Skeletal muscle tissue (tissue), 4 donors: ENCODE measurements around the gene PRL. TPM values are rescaled to one million over a fixed set of nuclear protein-coding genes. Genes with fewer than 3 reads are reported as not detected.

Experiments
- H3K27ac ChIP-seq: one replicate; pipeline ENCODE4 v1.7.0; 2013; ENCODE audit warnings: mild to moderate bottlenecking, low read depth, low read length, inconsistent platforms
- H3K27me3 ChIP-seq, 3 donors: one replicate each; pipeline ENCODE4 v1.7.0; 2013; ENCODE audit warnings: low read length in 3 of 3; ENCODE audit not compliant: control insufficient read depth in 3 of 3, insufficient read depth in 3 of 3
- H3K36me3 ChIP-seq, 3 donors: one replicate each; pipeline ENCODE4 v1.7.0; 2013; ENCODE audit warnings: low read length in 3 of 3; ENCODE audit not compliant: control insufficient read depth in 3 of 3, insufficient read depth in 3 of 3
- H3K4me1 ChIP-seq, 3 donors: one replicate each; pipeline ENCODE4 v1.7.0; 2013; ENCODE audit warnings: low read length in 3 of 3, mild to moderate bottlenecking in 3 of 3; ENCODE audit not compliant: control insufficient read depth in 3 of 3, insufficient read depth in 3 of 3
- H3K4me3 ChIP-seq, 3 donors: one replicate each; pipeline ENCODE4 v1.7.0; 2013; ENCODE audit warnings: low read length in 3 of 3
- H3K9ac ChIP-seq, 3 donors: one replicate each; pipeline ENCODE4 v1.7.0; 2013; ENCODE audit warnings: low read length in 3 of 3, mild to moderate bottlenecking in 3 of 3, moderate library complexity in 2 of 3, low read depth in 1 of 3
- H3K9me3 ChIP-seq, 3 donors: one replicate each; pipeline ENCODE4 v1.7.0; 2013; ENCODE audit warnings: low read length in 3 of 3; ENCODE audit not compliant: control insufficient read depth in 3 of 3
- total RNA-seq: library from RNA; depleted of rRNA; stranded (reverse); fragments of >200 nt; gene quantifications from one replicate; pipeline ENCODE4 v1.2.3, GENCODE V29; 2014
- donor health status: Osteomylitis.

PRL gene
- total RNA-seq, 1 donor from 2014 or later = 1.0 TPM

DNA sequence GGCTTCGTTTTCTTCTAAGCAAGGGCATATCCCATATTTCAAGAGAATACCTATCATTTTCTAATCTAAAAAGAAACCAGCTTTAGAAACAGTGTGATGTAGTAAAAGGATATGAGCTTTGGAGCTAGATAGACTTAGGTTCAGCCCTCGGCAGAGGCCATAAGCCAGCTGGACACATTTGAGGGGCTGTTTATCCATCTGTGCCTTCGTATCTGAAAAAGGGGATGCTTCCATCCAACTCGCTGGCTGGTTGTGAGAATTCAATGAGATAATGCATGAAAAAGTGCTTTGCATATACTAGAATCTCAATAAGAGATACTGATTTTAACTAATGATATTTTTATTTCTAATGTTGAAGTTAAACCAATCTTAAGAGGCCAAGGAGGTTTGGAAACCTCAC lies 58.0 kb downstream of the PRL start:
- no peaks in the 10 kb centered on the region for H3K36me3 ChIP-seq

DNA sequence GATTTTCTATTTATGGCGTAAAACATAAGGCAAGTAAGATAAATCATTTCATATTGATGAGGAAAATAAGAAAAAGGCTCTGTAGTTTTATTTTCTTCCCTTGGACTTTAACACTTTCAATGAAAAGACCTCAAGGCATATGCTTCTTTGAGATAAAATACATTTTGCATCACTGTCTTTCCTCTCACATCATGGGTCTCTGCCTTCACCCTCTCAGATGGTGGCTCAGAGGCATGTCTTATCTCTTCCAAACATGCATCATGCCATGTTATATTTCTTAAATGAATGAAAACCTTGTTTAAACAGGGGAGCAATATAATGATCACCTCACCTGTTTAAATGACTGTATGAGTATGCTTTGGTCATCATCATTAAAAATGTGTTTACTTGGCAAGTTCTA lies 59.3 kb downstream of the PRL start:
- no peak overlapping the region for H3K9ac ChIP-seq
- H3K27ac ChIP-seq = no peak overlapping the region
- H3K36me3 ChIP-seq = no peaks in the 10 kb centered on the region
- no peak overlapping the region for H3K4me3 ChIP-seq
- no peaks in the 10 kb centered on the region for H3K9me3 ChIP-seq
- no peaks in the 10 kb centered on the region for H3K4me1 ChIP-seq
- no peaks in the 10 kb centered on the region for H3K27me3 ChIP-seq

More for the DNA sequence above, 58.0 kb downstream of the PRL start:
- no peaks in the 10 kb centered on the region for H3K27me3 ChIP-seq
- H3K4me3 ChIP-seq = no peak overlapping the region
- H3K9ac ChIP-seq = no peak overlapping the region
- no peaks in the 10 kb centered on the region for H3K4me1 ChIP-seq
- peaks cover 0 to 3% (median 0%) of the 10 kb centered on the region in 3 donors for H3K9me3 ChIP-seq
- H3K27ac ChIP-seq = no peak overlapping the region
